HFF-Myc (cell line): ENCODE data around the gene OR10H5.
"Not testable (repeated sequence)": the region's sequence is repeated elsewhere in the genome, so short reads cannot be mapped to it uniquely, and the experiment has no call there.

Experiments used
- DNase-seq: peaks from one replicate; pipeline ENCODE4 v3.0.0-alpha.2; 2011; ENCODE audit warnings: low read depth; ENCODE audit errors: extremely low read depth
- H3K4me3 ChIP-seq: replicated peaks from 2 replicates; pipeline ENCODE4 v1.5.1; 2011; ENCODE audit warnings: low read depth, mild to moderate bottlenecking, control low read depth, low read length
- CTCF ChIP-seq: IDR thresholded peaks from 2 replicates; pipeline ENCODE4 v1.5.1; 2012; ENCODE audit warnings: mild to moderate bottlenecking, low read depth, low read length, control low read depth; ENCODE audit errors: missing control alignments

Gene OR10H5

DNA sequence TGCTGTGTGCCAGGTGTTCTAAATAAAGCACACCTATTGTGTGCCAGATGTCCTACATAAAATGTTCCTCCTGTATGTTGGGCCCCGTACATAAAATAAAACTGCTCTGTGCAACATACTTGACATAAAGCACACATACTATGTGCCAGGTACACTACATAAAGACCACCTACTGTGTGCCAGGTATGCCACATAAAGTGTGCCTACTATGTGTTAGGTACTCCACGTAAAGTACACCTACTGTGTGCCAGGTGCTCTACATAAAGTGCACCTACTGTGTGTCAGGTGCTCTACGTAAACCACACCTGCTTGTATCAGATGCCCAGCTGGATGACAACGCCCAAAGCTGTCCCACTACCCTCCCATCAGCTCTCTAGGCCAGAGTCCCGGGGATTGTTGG, 5.8 kb upstream of the OR10H5 start:
- no peak overlapping the region for H3K4me3 ChIP-seq
- no peak for DNase-seq
- no peak for TF ChIP-seq CTCF

DNA sequence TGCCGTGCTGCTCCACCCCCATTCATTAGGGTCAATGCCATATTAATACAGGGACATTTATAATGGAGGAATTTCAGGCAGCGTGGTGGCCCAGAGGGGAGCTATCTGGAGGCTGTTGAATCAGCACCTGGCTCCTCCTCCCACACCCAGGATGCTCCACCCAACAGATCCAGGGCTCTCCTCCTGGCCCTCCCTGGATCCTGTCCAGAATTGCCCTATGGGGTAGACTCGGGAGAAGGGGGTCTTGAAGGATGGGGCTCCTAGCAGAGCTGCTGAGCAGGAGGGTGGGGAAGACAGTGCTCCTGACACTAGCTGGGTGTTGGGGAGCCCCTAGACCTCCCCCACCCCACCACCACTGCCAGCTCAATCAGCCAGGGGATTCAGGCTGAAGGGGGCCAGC, 5.2 kb upstream of the OR10H5 start:
- TF ChIP-seq CTCF: no peak
- no peak overlapping the region for H3K4me3 ChIP-seq
- DNase-seq: no peak

DNA sequence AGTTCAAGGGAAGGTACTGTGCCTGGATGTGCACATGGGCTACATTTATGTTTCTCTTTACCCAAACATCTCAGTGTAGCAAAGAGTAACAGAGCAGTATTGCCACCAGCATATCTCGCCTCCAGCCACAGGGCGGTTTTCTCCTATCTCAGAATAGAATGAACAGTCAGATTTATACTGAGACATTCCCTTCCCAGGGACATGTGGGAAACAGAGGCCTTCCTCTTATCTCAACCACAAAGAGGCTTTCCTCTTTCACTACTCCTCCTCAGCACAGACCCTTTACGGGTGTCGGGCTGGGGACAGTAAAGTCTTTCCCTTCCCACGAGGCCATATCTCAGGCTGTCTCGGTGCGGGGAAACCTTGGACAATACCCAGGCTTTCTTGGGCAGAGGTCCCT, 4.6 kb upstream of the OR10H5 start:
- H3K4me3 ChIP-seq, DNase-seq: not testable (repeated sequence)

DNA sequence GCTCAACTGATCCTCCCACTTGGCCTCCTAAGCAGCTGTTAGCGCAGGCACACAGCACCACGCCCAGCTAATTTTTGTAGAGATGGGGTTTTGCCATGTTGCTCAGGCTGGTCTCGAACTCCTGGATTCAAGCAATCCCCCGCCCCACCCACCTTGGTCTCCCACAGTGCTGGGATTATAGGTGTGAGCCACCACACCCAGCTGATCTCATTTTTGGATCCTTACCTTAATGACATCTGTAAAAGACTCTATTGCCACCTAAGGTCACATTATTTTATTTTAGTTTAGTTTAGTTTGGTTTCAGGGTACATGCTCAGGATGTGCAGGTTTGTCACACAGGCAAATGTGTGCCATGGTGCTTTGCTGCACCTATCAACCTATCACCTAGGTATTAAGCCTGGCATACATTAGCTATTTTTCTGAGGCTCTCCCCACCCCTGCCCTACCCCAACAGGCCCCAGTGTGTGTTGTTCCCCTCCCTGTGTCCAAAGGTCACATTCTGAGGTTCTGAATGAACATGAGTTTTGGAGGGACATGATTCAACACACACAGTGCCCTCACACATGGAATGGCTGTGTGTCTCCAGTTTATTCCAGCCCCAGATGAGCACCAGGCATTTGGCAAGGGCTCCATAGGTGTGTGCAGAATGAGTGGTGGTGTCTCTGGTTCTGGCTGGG, 1.3 kb downstream of the OR10H5 start:
- H3K4me3 ChIP-seq: no peak overlapping the region
- no peak for TF ChIP-seq CTCF
- no peak for DNase-seq

GRCh38 chr19:15790096-15790495, 2.6 kb downstream of the OR10H5 start:
- H3K4me3 ChIP-seq: no peak overlapping the region
- no peak for TF ChIP-seq CTCF
- no peak for DNase-seq

GRCh38 chr19:15794279-15794678, 6.8 kb downstream of the OR10H5 start:
- DNase-seq, H3K4me3 ChIP-seq: not testable (repeated sequence)

- no peak overlapping the region for H3K4me3 ChIP-seq
- no peak for DNase-seq
- no peak for TF ChIP-seq CTCF
These were observed 22.9 kb downstream of the OR10H5 start for GRCh38 chr19:15810335-15810734.

DNA sequence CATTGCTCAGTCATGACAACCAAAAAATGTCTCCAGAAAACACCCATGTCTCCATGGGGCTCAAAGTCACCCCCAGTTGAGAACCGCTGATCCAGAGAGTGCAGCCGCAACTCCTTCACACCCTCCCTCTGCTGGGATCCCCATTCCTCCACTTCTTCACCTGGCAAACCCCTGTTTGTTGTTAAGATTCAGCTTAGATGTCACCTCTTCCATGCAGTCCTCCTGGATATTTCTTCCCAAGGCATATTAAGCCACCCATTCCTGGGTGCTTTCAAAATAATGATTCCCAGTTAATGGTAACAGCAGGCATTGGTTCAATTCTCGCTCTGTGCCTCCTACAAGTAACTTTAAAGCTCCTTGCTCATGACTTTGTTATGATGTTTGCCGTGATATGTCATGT, 24.0 kb downstream of the OR10H5 start:
- H3K4me3 ChIP-seq: no peak overlapping the region
- TF ChIP-seq CTCF: no peak
- DNase-seq: no peak
